IPS-20b (cell line): ENCODE data around the gene MTG2.

Source experiments
- H3K27ac ChIP-seq: one replicate; pipeline ENCODE4 v1.5.1; 2013; ENCODE audit warnings: low read length
- H3K27me3 ChIP-seq: 2 replicates; pipeline ENCODE4 v1.6.1; 2013; ENCODE audit warnings: mild to moderate bottlenecking, low read length, inconsistent platforms; ENCODE audit not compliant: insufficient read depth
- H3K36me3 ChIP-seq: 2 replicates; pipeline ENCODE4 v1.6.1; 2013; ENCODE audit warnings: low read depth, mild to moderate bottlenecking, inconsistent platforms, low read length, moderate library complexity; ENCODE audit not compliant: insufficient read depth
- H3K4me1 ChIP-seq: 2 replicates; pipeline ENCODE4 v1.6.1; 2013; ENCODE audit warnings: mild to moderate bottlenecking, control low read depth, inconsistent platforms, low read length, moderate library complexity; ENCODE audit not compliant: insufficient read depth
- H3K4me3 ChIP-seq: 2 replicates; pipeline ENCODE4 v1.5.1; 2013; ENCODE audit warnings: mild to moderate bottlenecking, low read length, inconsistent platforms
- H3K9ac ChIP-seq: 2 replicates; pipeline ENCODE4 v1.6.1; 2013; ENCODE audit warnings: low read depth, mild to moderate bottlenecking, inconsistent platforms, low read length, moderate library complexity
- H3K9me3 ChIP-seq: 2 replicates; pipeline ENCODE4 v1.6.1; 2013; ENCODE audit warnings: mild to moderate bottlenecking, low read depth, low read length, inconsistent platforms; ENCODE audit not compliant: insufficient read depth

Gene MTG2

DNA sequence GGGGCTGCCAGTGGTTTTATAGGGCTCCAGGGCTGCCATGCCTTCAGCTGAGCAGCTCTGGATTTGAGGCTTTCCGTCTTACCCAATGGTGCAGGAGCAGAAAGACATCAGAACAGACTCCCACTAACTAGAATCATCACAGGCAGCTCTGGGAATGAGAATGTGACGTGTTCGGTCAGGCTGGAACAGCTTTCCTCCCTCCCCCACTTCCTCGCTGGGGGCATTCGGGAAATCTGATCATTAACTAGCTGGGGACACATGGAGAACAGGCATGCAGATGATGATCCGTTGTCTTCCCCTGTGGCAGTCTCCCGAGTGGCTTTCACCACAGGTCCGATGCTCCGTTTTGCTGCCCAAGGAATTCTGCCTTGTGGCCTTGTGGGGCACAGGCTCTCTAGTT, 5.5 kb upstream of the MTG2 start:
- H3K4me3 ChIP-seq: no peak overlapping the region
- no peaks in the 10 kb centered on the region for H3K9me3 ChIP-seq
- H3K36me3 ChIP-seq: peaks cover 49% of the 10 kb centered on the region
- H3K27me3 ChIP-seq: no peaks in the 10 kb centered on the region
- H3K27ac ChIP-seq: no peak overlapping the region
- H3K4me1 ChIP-seq: peaks cover 5% of the 10 kb centered on the region; the same call in 1 of the 2 replicates
- H3K9ac ChIP-seq: no peak overlapping the region

DNA sequence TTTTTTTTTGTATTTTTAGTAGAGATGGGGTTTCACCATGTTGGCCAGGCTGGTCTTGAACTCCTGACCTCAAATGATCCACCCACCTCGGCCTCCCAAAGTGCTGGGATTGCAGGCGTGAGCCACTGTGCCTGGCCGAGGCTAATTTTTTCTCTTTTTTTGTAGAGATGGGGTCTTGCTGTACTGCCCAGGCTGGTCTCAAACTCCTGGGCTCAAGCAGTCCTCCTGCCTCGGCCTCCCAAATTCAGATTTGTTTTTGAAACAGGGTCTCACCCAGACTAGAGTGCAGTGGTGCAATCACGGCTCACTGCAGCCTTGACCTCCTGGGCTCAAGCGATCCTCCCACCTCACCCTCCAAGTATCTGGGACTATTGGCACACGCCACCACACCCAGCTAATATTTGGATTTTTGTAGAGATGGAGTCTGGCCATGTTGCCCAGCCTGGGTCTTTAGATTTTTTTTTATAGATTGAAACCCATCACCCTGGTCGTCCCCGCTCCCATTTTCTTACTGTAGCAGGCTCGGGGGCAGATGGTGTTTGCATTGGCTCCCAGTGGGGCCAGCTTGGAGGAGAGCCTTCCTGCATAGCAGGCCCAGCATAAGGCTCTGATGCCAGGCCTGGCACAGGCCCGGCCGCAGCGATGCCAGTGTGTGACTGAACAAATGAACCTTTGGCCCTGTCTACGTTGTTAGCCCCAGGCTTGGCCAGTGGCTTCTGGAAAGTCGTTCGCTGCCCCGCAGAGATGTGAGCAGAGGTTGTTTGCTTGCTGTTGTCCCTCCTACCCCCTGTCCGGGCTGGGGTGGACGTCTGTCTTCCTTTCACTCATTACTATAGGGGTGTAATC, 4.3 kb upstream of the MTG2 start:
- Histone ChIP-seq H3K9me3 (no peaks in the 10 kb centered on the region), H3K4me3 (no peak overlapping the region), H3K36me3 (peaks cover 43% of the 10 kb centered on the region), H3K27me3 (no peaks in the 10 kb centered on the region), H3K27ac (no peak overlapping the region), H3K9ac (no peak overlapping the region), H3K4me1 (peaks cover 6% of the 10 kb centered on the region; the same call in 1 of the 2 replicates)

DNA sequence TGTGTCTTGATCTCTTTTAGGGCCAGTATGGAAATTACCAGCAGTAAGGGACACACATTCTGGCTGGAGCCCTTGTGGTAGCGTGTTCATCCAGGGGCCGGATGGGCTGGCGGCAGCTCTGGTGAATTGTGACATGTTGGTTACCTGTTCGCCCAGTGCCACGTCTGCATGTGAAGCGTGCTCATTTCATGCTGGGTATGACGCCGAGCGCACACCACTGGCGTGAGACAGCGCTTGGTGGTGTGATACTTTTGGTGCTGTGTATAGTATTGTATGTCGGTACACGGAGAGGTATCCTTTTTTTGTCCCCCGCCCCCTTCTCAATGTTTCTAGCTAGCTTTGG, 3.7 kb upstream of the MTG2 start:
- H3K36me3 ChIP-seq: peaks cover 43% of the 10 kb centered on the region
- no peaks in the 10 kb centered on the region for H3K9me3 ChIP-seq
- no peak overlapping the region for H3K27ac ChIP-seq
- no peaks in the 10 kb centered on the region for H3K27me3 ChIP-seq
- no peak overlapping the region for H3K9ac ChIP-seq
- no peak overlapping the region for H3K4me3 ChIP-seq
- peaks cover 9% of the 10 kb centered on the region; the same call in 1 of the 2 replicates for H3K4me1 ChIP-seq

DNA sequence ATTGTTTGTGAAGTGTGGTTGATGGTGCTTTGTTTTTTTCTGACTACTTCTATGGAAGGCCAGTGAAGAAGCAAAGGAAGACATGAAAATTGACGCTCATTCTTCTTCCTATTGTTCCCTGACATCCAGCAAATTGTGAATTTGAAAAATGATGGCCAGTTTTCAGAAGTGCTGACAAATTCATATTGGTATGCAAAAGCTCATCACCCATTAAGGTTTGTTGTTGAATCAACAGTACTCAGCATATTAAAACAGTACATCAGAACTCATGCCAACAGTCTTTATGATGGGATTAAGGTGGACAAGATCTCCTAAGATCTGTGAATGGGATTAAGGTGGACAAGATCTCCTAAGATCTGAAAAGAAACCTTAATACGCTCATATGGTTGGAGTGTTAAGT, 1.0 kb upstream of the MTG2 start:
- peak overlapping the region; percentile 98; the same call in 1 of the 2 replicates for H3K9ac ChIP-seq
- no peaks in the 10 kb centered on the region for H3K9me3 ChIP-seq
- no peaks in the 10 kb centered on the region for H3K27me3 ChIP-seq
- H3K36me3 ChIP-seq: peaks cover 23% of the 10 kb centered on the region
- H3K4me3 ChIP-seq: peak overlapping the region; percentile 95
- H3K4me1 ChIP-seq: peaks cover 9% of the 10 kb centered on the region; the same call in 1 of the 2 replicates
- H3K27ac ChIP-seq: no peak overlapping the region

- Histone ChIP-seq H3K9ac (peak overlapping the region; percentile 98), H3K4me3 (peak overlapping the region; percentile 95), H3K36me3 (peaks cover 23% of the 10 kb centered on the region), H3K9me3 (no peaks in the 10 kb centered on the region), H3K27me3 (no peaks in the 10 kb centered on the region), H3K27ac (peak overlapping the region; percentile 68), H3K4me1 (peaks cover 9% of the 10 kb centered on the region; the same call in 1 of the 2 replicates)
Measured at GRCh38 chr20:62183426-62184142, 756 bp downstream of the MTG2 start.

DNA sequence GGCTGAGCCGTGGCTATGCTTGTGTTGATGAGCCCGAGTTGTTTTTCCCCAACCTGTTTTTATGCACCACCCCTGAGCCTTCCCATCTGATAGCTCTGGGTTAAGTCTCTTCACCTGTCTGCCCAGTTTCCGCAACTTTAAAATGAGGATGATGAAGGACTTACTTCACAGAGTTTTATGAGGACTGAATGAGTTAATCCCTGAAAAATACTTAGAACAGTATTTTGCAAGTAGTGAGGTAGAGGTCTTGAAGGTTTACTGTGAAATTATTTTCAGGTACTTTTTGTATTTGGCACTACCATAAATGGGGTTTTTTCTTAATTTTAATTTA, 3.2 kb downstream of the MTG2 start:
- Histone ChIP-seq H3K4me1 (peaks cover 9% of the 10 kb centered on the region; the same call in 1 of the 2 replicates), H3K27me3 (no peaks in the 10 kb centered on the region), H3K9ac (no peak overlapping the region), H3K4me3 (no peak overlapping the region), H3K9me3 (no peaks in the 10 kb centered on the region), H3K27ac (no peak overlapping the region), H3K36me3 (peaks cover 14% of the 10 kb centered on the region; the same call in 1 of the 2 replicates)

GRCh38 chr20:62186887-62187866, 4.3 kb downstream of the MTG2 start:
- Histone ChIP-seq H3K9ac (no peak overlapping the region), H3K4me3 (no peak overlapping the region), H3K9me3 (no peaks in the 10 kb centered on the region), H3K36me3 (peaks cover 8% of the 10 kb centered on the region; the same call in 1 of the 2 replicates), H3K27me3 (no peaks in the 10 kb centered on the region), H3K27ac (no peak overlapping the region), H3K4me1 (peaks cover 4% of the 10 kb centered on the region; the same call in 1 of the 2 replicates)

DNA sequence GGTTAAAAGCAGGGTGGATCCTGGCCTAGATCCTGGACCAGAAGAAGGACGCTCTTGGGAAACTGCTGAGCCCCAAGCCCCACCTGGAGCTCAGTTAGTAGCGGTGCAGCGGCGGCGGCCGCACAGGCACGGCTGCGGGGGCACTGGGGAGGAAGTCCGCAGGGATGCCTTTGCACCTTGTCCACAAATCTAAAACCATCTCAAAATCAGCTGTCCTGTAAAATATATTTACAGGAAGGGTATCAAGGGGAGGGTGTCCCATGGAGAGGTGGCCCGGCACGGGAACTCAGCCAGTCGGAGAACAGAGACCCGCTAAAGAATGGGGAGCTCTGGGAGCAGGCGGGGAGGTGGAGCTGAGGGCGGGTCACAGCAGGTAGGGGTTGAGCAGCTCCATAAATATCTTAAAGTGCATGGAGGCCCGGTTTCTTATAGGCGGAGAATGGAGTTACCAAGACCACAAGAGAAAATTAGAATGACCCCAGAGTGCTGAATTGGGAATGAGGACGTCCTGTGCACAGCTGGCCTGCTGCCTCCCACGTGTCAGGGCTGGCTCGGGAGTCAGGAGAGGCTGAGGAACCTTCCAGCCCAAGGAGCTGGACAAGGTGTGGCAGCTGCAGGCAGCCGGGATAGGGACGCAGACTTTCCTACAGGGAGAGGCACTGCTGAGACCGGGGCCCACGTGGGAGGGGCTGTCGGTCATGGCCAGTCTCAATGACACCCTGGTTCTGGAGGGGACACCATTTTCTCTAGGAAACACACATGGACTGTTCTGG, 8.0 kb downstream of the MTG2 start:
- H3K27me3 ChIP-seq: no peaks in the 10 kb centered on the region
- peaks cover 8% of the 10 kb centered on the region; the same call in 1 of the 2 replicates for H3K36me3 ChIP-seq
- H3K9ac ChIP-seq: no peak overlapping the region
- no peak overlapping the region for H3K27ac ChIP-seq
- no peaks in the 10 kb centered on the region for H3K4me1 ChIP-seq
- H3K4me3 ChIP-seq: no peak overlapping the region
- no peaks in the 10 kb centered on the region for H3K9me3 ChIP-seq

GRCh38 chr20:62191781-62192559, 9.1 kb downstream of the MTG2 start:
- no peak overlapping the region for H3K9ac ChIP-seq
- H3K9me3 ChIP-seq: no peaks in the 10 kb centered on the region
- H3K36me3 ChIP-seq: peaks cover 13% of the 10 kb centered on the region; the same call in 1 of the 2 replicates
- H3K27ac ChIP-seq: no peak overlapping the region
- no peaks in the 10 kb centered on the region for H3K4me1 ChIP-seq
- H3K4me3 ChIP-seq: no peak overlapping the region
- H3K27me3 ChIP-seq: no peaks in the 10 kb centered on the region

DNA sequence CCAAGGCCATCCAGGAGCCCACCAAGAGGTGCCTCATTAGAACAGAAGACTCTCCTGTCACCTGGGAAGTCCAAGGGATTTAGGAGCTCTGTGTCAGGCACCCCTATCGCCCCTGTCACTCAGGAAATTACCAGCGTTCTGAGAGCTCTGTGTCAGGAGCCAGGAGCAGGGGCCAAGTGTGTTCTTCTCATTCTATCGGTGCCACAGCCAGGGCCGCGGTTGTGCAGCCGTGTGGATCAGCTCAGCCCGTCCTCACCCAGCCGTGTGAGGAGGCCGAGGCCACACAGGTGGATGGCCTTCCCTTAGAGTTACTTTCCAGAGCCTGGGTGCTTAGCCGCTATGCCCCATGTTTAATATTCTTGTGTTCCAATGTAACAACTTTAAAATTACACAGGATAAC, 9.8 kb downstream of the MTG2 start:
- Histone ChIP-seq H3K9me3 (no peaks in the 10 kb centered on the region), H3K27me3 (no peaks in the 10 kb centered on the region), H3K4me1 (no peaks in the 10 kb centered on the region), H3K4me3 (no peak overlapping the region), H3K9ac (no peak overlapping the region), H3K36me3 (peaks cover 17% of the 10 kb centered on the region; the same call in 1 of the 2 replicates), H3K27ac (no peak overlapping the region)
